Adrenal gland (tissue), 5 donors: Measurements from ENCODE around the gene UGT2B7.

Experiments
- CTCF ChIP-seq, 6 experiments: fragments of 450-650 bp in 4 of 6; fragments of 200-600 bp in 2 of 6; sonication (generic) in 1 of 6; IDR thresholded peaks; 1 replicate in 5 of 6; 2 replicates in 1 of 6; pipeline versions ENCODE4 v1.5.1 to v1.8.0; 2016 to 2021; ENCODE audit warnings: antibody characterized with exemption in 6 of 6, mild to moderate bottlenecking in 2 of 6, moderate library complexity in 1 of 6
- POLR2A ChIP-seq, 2 donors: fragments of 450-650 bp; IDR thresholded peaks; one replicate each; pipeline ENCODE4 v1.6.1; 2017; ENCODE audit warnings: antibody characterized with exemption in 2 of 2, mild to moderate bottlenecking in 2 of 2, moderate library complexity in 1 of 2
- donor health status: DM: no; HTN: no; CAD: no.

- no peak for TF ChIP-seq CTCF (IDR thresholded peaks at IDR 0.05)
- no peak for TF ChIP-seq POLR2A (IDR thresholded peaks at IDR 0.05)
Observed at GRCh38 chr4:69070590-69070989, 25.7 kb upstream of the UGT2B7 start.
